ENCODE results near the gene FYB2.

DNA sequence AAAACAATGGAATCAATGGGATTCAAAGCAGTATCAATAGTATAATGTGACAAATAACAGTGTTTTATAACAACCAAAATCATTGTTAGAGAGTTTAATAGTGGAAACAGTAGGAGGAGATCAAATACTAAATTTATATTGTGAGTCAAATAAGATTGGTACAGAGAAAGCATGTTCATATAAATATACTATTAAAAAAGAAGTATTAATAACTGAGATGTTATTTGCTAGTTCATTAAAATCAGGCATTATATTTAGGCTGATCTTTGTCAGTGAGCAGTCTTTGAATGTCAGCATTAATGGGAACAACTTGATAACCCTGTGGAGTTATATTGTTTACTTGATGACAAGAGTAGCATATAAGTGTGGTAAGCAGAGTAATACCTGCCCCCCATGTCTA lies 143.4 kb downstream of the FYB2 start:
- TF ChIP-seq, protein P1, sequence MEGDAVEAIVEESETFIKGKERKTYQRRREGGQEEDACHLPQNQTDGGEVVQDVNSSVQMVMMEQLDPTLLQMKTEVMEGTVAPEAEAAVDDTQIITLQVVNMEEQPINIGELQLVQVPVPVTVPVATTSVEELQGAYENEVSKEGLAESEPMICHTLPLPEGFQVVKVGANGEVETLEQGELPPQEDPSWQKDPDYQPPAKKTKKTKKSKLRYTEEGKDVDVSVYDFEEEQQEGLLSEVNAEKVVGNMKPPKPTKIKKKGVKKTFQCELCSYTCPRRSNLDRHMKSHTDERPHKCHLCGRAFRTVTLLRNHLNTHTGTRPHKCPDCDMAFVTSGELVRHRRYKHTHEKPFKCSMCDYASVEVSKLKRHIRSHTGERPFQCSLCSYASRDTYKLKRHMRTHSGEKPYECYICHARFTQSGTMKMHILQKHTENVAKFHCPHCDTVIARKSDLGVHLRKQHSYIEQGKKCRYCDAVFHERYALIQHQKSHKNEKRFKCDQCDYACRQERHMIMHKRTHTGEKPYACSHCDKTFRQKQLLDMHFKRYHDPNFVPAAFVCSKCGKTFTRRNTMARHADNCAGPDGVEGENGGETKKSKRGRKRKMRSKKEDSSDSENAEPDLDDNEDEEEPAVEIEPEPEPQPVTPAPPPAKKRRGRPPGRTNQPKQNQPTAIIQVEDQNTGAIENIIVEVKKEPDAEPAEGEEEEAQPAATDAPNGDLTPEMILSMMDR (IDR thresholded peaks at IDR 0.05; ENCODE audit: insufficient read depth, low read length, poor library complexity, severe bottlenecking) = no peak
- TF ChIP-seq EZH2phosphoT487 (conservative IDR thresholded peaks at IDR 0.05; ENCODE audit: low read length) = no peak

Data from SU-DHL-6 (cell line).